K562 (cell line): ENCODE measurements around the gene PIANP.

Experiments
- ASH1L ChIP-seq: fragments of 450-650 bp; IDR thresholded peaks from 2 replicates; pipeline ENCODE4 v1.6.1; 2018; ENCODE audit warnings: borderline replicate concordance, mild to moderate bottlenecking, low read depth; ENCODE audit not compliant: partially characterized antibody
- MAFK ChIP-seq: IDR thresholded peaks from 2 replicates; pipeline ENCODE4 v1.6.1; 2011; ENCODE audit warnings: low read length, improper control_type of control experiment
- NFYB ChIP-seq: IDR thresholded peaks from 2 replicates; pipeline ENCODE4 v1.6.1; 2011; ENCODE audit warnings: mild to moderate bottlenecking, moderate library complexity; ENCODE audit not compliant: insufficient read length; ENCODE audit errors: extremely low read depth
- NR2C2 ChIP-seq, 2 experiments: fragments of 200-800 bp in 1 of 2; sonication (Bioruptor generic) in 1 of 2; sonication (generic) in 1 of 2; formaldehyde crosslinking in 1 of 2; IDR thresholded peaks; 2 replicates each; pipeline versions ENCODE4 v1.6.1 to v1.8.0; 2016 to 2022; ENCODE audit warnings: mild to moderate bottlenecking in 1 of 2, missing compliant biosample characterization in 1 of 2, missing genetic modification characterization in 1 of 2, missing genetic modification reagents in 1 of 2
- RAD21 ChIP-seq, 2 experiments: fragments of 250-450 bp in 1 of 2; fragments of 450-650 bp in 1 of 2; sonication (Bioruptor Pico) in 1 of 2; formaldehyde crosslinking in 1 of 2; IDR thresholded peaks in 1 of 2; conservative IDR thresholded peaks in 1 of 2; 2 replicates each; pipeline versions ENCODE4 v1.4.0 to v1.8.0; 2020 to 2022; ENCODE audit warnings: mild to moderate bottlenecking in 2 of 2, moderate library complexity in 1 of 2
- YY1 ChIP-seq, 3 experiments: IDR thresholded peaks; 2 replicates each; pipeline ENCODE4 v1.6.1; 2011; ENCODE audit warnings: low read length in 2 of 3, mild to moderate bottlenecking in 2 of 3, moderate library complexity in 2 of 3, borderline replicate concordance in 1 of 3, control low read depth in 1 of 3, low read depth in 1 of 3; ENCODE audit not compliant: insufficient read depth in 3 of 3, insufficient replicate concordance in 2 of 3, control insufficient read depth in 1 of 3, insufficient read length in 1 of 3; ENCODE audit errors: extremely low read depth in 1 of 3
- TF ChIP-seq, protein P1 (sequence below): sonication (generic); formaldehyde crosslinking; IDR thresholded peaks from 2 replicates; pipeline ENCODE4 v1.8.1; 2022; ENCODE audit warnings: missing genetic modification reagents
- TF ChIP-seq, protein P2 (sequence below): sonication (generic); formaldehyde crosslinking; IDR thresholded peaks from 2 replicates; pipeline ENCODE4 v1.8.0; 2022; ENCODE audit warnings: missing genetic modification reagents, mild to moderate bottlenecking, borderline replicate concordance
- TF ChIP-seq, protein P3 (sequence below), 3 experiments: fragments of 200-800 bp in 1 of 3; fragments of 250-450 bp in 1 of 3; fragments of 450-650 bp in 1 of 3; sonication (Bioruptor Pico) in 1 of 3; sonication (Bioruptor generic) in 1 of 3; formaldehyde crosslinking in 1 of 3; IDR thresholded peaks; 2 replicates each; pipeline versions ENCODE4 v1.6.1 to v1.8.0; 2016 to 2022; ENCODE audit warnings: mild to moderate bottlenecking in 2 of 3, missing genetic modification characterization in 2 of 3, missing compliant biosample characterization in 1 of 3, moderate library complexity in 1 of 3

DNA sequence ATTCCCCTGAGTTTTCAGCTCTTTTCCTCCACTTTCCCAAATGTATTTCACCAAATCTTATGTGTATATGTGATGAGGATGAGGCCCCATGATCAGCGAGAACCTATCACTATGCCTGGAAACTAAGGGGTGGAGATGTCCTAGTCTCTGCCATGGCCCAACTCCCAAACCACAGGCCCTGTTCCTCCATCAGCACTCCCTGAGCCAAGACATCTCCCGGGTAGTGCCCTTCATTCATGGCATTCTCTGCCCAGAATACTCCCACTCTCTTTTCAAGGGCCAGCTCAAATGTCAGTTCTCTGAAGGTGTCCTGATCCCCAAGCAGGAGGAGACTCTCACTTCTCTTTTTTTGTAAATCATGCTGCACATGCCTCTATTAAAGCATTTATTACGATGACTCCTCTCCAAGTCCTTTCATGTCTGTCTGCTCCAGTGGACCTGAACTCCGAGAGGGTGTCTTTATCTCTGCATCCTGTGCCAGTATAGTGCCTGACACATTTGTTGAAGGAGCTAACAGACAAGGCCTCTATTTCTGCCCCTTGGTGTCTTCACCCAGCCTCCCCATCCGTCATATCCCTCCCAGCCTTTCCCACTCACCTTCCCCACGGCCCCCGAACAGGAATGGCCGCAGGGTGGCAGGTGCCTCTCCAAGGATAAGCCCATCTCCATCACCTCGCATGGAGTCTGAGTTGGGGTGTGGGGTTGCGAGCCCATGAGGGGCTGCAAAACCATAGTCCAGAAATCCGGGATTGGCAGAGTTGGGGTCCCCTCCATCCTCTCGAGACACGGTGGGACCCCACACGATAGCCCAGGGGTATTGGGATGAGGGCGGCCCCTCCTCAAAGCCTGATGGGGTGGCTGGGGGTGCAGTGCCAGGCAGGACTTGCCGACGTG is 3.7 kb downstream of the PIANP start:
- TF ChIP-seq NFYB, result no peak
- no peak for TF ChIP-seq RAD21 (CRISPR knock-in tag; conservative IDR thresholded peaks at IDR 0.05 in 1 of 2, IDR thresholded peaks at IDR 0.05 in 1 of 2)
- TF ChIP-seq, protein P1, sequence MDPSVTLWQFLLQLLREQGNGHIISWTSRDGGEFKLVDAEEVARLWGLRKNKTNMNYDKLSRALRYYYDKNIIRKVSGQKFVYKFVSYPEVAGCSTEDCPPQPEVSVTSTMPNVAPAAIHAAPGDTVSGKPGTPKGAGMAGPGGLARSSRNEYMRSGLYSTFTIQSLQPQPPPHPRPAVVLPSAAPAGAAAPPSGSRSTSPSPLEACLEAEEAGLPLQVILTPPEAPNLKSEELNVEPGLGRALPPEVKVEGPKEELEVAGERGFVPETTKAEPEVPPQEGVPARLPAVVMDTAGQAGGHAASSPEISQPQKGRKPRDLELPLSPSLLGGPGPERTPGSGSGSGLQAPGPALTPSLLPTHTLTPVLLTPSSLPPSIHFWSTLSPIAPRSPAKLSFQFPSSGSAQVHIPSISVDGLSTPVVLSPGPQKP (CRISPR knock-in tag), result no peak
- no peak for TF ChIP-seq MAFK
- TF ChIP-seq, protein P2, sequence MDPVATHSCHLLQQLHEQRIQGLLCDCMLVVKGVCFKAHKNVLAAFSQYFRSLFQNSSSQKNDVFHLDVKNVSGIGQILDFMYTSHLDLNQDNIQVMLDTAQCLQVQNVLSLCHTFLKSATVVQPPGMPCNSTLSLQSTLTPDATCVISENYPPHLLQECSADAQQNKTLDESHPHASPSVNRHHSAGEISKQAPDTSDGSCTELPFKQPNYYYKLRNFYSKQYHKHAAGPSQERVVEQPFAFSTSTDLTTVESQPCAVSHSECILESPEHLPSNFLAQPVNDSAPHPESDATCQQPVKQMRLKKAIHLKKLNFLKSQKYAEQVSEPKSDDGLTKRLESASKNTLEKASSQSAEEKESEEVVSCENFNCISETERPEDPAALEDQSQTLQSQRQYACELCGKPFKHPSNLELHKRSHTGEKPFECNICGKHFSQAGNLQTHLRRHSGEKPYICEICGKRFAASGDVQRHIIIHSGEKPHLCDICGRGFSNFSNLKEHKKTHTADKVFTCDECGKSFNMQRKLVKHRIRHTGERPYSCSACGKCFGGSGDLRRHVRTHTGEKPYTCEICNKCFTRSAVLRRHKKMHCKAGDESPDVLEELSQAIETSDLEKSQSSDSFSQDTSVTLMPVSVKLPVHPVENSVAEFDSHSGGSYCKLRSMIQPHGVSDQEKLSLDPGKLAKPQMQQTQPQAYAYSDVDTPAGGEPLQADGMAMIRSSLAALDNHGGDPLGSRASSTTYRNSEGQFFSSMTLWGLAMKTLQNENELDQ, result no peak
- no peak for TF ChIP-seq YY1 (IDR thresholded peaks at IDR 0.05; ENCODE audit: borderline replicate concordance in 1 of 3, control insufficient read depth in 1 of 3, extremely low read depth in 1 of 3, insufficient read depth in 3 of 3, insufficient read length in 1 of 3, insufficient replicate concordance in 2 of 3, low read depth in 1 of 3, low read length in 2 of 3)
- no peak for TF ChIP-seq ASH1L
- TF ChIP-seq NR2C2 (CRISPR knock-in tag; IDR thresholded peaks at IDR 0.05), result no peak
- TF ChIP-seq NR2C2 (tag; IDR thresholded peaks at IDR 0.05), result no peak
- TF ChIP-seq, protein P3, sequence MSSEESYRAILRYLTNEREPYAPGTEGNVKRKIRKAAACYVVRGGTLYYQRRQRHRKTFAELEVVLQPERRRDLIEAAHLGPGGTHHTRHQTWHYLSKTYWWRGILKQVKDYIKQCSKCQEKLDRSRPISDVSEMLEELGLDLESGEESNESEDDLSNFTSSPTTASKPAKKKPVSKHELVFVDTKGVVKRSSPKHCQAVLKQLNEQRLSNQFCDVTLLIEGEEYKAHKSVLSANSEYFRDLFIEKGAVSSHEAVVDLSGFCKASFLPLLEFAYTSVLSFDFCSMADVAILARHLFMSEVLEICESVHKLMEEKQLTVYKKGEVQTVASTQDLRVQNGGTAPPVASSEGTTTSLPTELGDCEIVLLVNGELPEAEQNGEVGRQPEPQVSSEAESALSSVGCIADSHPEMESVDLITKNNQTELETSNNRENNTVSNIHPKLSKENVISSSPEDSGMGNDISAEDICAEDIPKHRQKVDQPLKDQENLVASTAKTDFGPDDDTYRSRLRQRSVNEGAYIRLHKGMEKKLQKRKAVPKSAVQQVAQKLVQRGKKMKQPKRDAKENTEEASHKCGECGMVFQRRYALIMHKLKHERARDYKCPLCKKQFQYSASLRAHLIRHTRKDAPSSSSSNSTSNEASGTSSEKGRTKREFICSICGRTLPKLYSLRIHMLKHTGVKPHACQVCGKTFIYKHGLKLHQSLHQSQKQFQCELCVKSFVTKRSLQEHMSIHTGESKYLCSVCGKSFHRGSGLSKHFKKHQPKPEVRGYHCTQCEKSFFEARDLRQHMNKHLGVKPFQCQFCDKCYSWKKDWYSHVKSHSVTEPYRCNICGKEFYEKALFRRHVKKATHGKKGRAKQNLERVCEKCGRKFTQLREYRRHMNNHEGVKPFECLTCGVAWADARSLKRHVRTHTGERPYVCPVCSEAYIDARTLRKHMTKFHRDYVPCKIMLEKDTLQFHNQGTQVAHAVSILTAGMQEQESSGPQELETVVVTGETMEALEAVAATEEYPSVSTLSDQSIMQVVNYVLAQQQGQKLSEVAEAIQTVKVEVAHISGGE (CRISPR knock-in tag; IDR thresholded peaks at IDR 0.05), result no peak
